ENCODE results near the gene ABCG4. TPM values are rescaled to one million over a fixed set of nuclear protein-coding genes. Genes with fewer than 3 reads are reported as not detected.

ABCG4 gene
- total and polyA plus RNA-seq, 11 donors: 0.25 to 2.1 (median 0.98) TPM

- ATAC-seq: peak; percentile 85 to 95 (median 94)
- 0 to 1% (median 1%) methylated on average over 23 to 49 of the region's 49 CpGs for WGBS, 4 donors
Measured at GRCh38 chr11:119106564-119107537, 42.0 kb upstream of the ABCG4 start, which contains the start of gene C2CD2L. Gene C2CD2L (plus strand): TSS chr11:119107344. CDS start chr11:119107742, 398 bp downstream.

GRCh38 chr11:119107538-119108145 lies 41.2 kb upstream of the ABCG4 start:
- no peak for TF ChIP-seq POLR2A (IDR thresholded peaks at IDR 0.05)
- TF ChIP-seq CTCF (IDR thresholded peaks at IDR 0.05): no peak
- 0 to 1% (median 0%) methylated on average over 16 to 65 of the region's 65 CpGs for WGBS, 4 donors
- peaks cover 0 to 29% (median 17%) of the 10 kb centered on the region in 9 donors for H3K36me3 ChIP-seq
- H3K27ac ChIP-seq: peak overlapping the region; percentile 52 to 93 (median 76)
- H3K9me3 ChIP-seq: no peaks in the 10 kb centered on the region
- DNase-seq: no peak
- H3K27me3 ChIP-seq: no peaks in the 10 kb centered on the region
- intact Hi-C loops (cut with DNase I): loop anchor here in 2 of 10 donors (2.0 to 10.0 kb wide), 2 partner anchors 61 to 227 kb away; partner anchors contain the start of genes NLRX1 (in 1 of the 2) and RNF26 (in 1 of the 2)
- ATAC-seq: peak in 2 of 4 donors; percentile 32 to 36
- peak overlapping the region; percentile 78 to 99 (median 96) for H3K4me3 ChIP-seq
- peaks cover 0 to 52% (median 33%) of the 10 kb centered on the region in 12 donors for H3K4me1 ChIP-seq

More at GRCh38 chr11:119106564-119107537, 42.0 kb upstream of the ABCG4 start, which contains the start of gene C2CD2L:
- Histone ChIP-seq H3K4me1 (peaks cover 0 to 53% (median 34%) of the 10 kb centered on the region in 12 donors), H3K4me3 (peak within 1 kb of the TSS; percentile 78 to 99 (median 96)), H3K27me3 (no peaks in the 10 kb centered on the region), H3K27ac (peak within 1 kb of the TSS; percentile 52 to 93 (median 76)), H3K36me3 (peaks cover 0 to 21% (median 9%) of the 10 kb centered on the region in 9 donors), H3K9me3 (no peaks in the 10 kb centered on the region)
- intact Hi-C loops (cut with DNase I): loop anchor here in 2 of 10 donors (2.0 to 10.0 kb wide), 2 partner anchors 62 to 228 kb away; partner anchors contain the start of genes NLRX1 (in 1 of the 2) and RNF26 (in 1 of the 2)
- peak; percentile 90 to 96 (median 93) for DNase-seq
- TF ChIP-seq CTCF (IDR thresholded peaks at IDR 0.05) (no peak), POLR2A (IDR thresholded peaks at IDR 0.05) (peak in 1 of 2 donors; percentile 71)

- no peaks in the 10 kb centered on the region for H3K9me3 ChIP-seq
- DNase-seq: no peak
- peaks cover 0 to 36% (median 23%) of the 10 kb centered on the region in 9 donors for H3K36me3 ChIP-seq
- H3K27ac ChIP-seq: peak overlapping the region in 11 of 12 donors; percentile 52 to 93 (median 78)
- intact Hi-C loops (cut with DNase I): loop anchor here in 1 of 10 donors (10.0 kb wide), 1 partner anchor 226 kb away; the partner anchor contains the start of gene RNF26
- H3K4me3 ChIP-seq: peak overlapping the region; percentile 78 to 99 (median 96)
- H3K27me3 ChIP-seq: no peaks in the 10 kb centered on the region
- ATAC-seq: no peak
- 19 to 29% (median 22%) methylated on average over 6 to 8 of the region's 8 CpGs for WGBS, 4 donors
- H3K4me1 ChIP-seq: peaks cover 0 to 45% (median 27%) of the 10 kb centered on the region in 12 donors
- no peak for TF ChIP-seq CTCF (IDR thresholded peaks at IDR 0.05)
- no peak for TF ChIP-seq POLR2A (IDR thresholded peaks at IDR 0.05)
Measured at GRCh38 chr11:119108146-119108856, 40.6 kb upstream of the ABCG4 start.
